ENCODE data around the gene ADAMTS5. TPM values are rescaled to one million over a fixed set of nuclear protein-coding genes. Genes with fewer than 3 reads are reported as not detected.

ADAMTS5 gene
- total and polyA plus RNA-seq, 2 of the 13 experiments (the other 11 are each of a cell fraction or from before 2014, with no cell fraction given) = not detected

DNA sequence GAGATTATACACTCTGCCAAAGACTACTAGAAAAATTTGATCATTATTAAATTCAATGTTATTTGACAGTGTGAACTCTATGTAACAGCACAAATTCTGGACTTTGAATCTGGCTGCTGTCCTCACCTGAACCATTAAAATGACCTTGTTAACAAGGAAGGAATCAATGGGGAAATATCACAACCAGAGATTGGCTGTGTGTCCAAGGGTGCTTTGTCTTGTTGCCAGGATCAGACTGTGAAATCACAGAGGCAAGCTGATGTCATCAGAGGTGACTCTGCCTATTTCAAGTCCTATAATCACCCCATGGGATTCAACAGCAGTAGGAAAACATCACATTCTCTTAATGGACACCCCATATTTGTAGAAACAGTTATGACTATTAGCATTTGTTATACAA, 46.8 kb downstream of the ADAMTS5 start:
- DNase-seq (ENCODE audit: low spot score) = no peak
- no peak for ATAC-seq
- POLR2A ChIA-PET = no interaction called here
- Histone ChIP-seq H3K4me2 (ENCODE audit: low read depth, low read length) (no peak overlapping the region), H3K9ac (ENCODE audit: insufficient read depth, low read depth, low read length) (no peak overlapping the region), H3K36me3 (replicated peaks in 1 of 2; ENCODE audit: control insufficient read depth in 1 of 2, insufficient read depth in 2 of 2, low read length in 2 of 2) (no peaks in the 10 kb centered on the region), H4K20me1 (ENCODE audit: insufficient read depth, low read length) (no peaks in the 10 kb centered on the region), H3K4me3 (replicated peaks in 1 of 3; ENCODE audit: insufficient read depth in 1 of 3, low read depth in 2 of 3, low read length in 3 of 3) (no peak overlapping the region), H3K9me3 (ENCODE audit: low read length) (peaks cover 83% of the 10 kb centered on the region), H3K79me2 (ENCODE audit: insufficient read depth, low read length) (no peaks in the 10 kb centered on the region), H3K27ac (ENCODE audit: extremely low read length, insufficient read depth, low read length) (no peak overlapping the region), H3K27me3 (ENCODE audit: control insufficient read depth in 1 of 2, insufficient read depth in 2 of 2, low read length in 2 of 2) (no peaks in the 10 kb centered on the region), H2AFZ (ENCODE audit: low read length) (no peak overlapping the region), H3K4me1 (ENCODE audit: insufficient read depth, low read length) (no peaks in the 10 kb centered on the region)
- FAIRE-seq = no peak
- CTCF ChIA-PET (ENCODE audit: low intra/inter-chr PET ratio, low total read pairs) = no interaction called here
- intact Hi-C loops (cut with micrococcal nuclease; ENCODE audit: unreplicated experiment) = no loop called here
- no TSS peak for BruUV-seq (replicated peaks)
- TF ChIP-seq CENPX (CRISPR knock-in tag; IDR thresholded peaks at IDR 0.05) (no peak), KLF12 (CRISPR knock-in tag; IDR thresholded peaks at IDR 0.05; ENCODE audit: borderline replicate concordance) (no peak), ZNF292 (CRISPR knock-in tag; IDR thresholded peaks at IDR 0.05; ENCODE audit: borderline replicate concordance, low read depth) (no peak), ZNF10 (CRISPR knock-in tag; IDR thresholded peaks at IDR 0.05; ENCODE audit: borderline replicate concordance, low read depth) (no peak), ZNF589 (CRISPR knock-in tag; conservative IDR thresholded peaks at IDR 0.05) (no peak), ZMYM3 (CRISPR knock-in tag; IDR thresholded peaks at IDR 0.05) (no peak)
- in situ Hi-C loops (cut with HindIII; ENCODE audit: extremely low pct_ligation_motif_present, low pct_unique_long_range_greater_than_20kb) = no loop called here

- DNase-seq (ENCODE audit: low spot score) (no peak), ATAC-seq (no peak), FAIRE-seq (no peak)
- intact Hi-C loops (cut with micrococcal nuclease; ENCODE audit: unreplicated experiment) (no loop called here), in situ Hi-C loops (cut with HindIII; ENCODE audit: extremely low pct_ligation_motif_present, low pct_unique_long_range_greater_than_20kb) (no loop called here)
- POLR2A ChIA-PET = no interaction called here
- CTCF ChIA-PET (ENCODE audit: low intra/inter-chr PET ratio, low total read pairs) = no interaction called here
- H3K27ac ChIP-seq (ENCODE audit: extremely low read length, insufficient read depth, low read length) = no peak overlapping the region
- no peak overlapping the region for H3K4me3 ChIP-seq (replicated peaks in 1 of 3; ENCODE audit: insufficient read depth in 1 of 3, low read depth in 2 of 3, low read length in 3 of 3)
- TF ChIP-seq CREB1 (IDR thresholded peaks at IDR 0.05) (peak; percentile 29; the same call in 1 of the 2 replicates), CREB1 (CRISPR knock-in tag; IDR thresholded peaks at IDR 0.05) (no peak), CHD2 (IDR thresholded peaks at IDR 0.05; ENCODE audit: low read depth, low read length) (no peak)
- no peaks in the 10 kb centered on the region for H3K79me2 ChIP-seq (ENCODE audit: insufficient read depth, low read length)
- H2AFZ ChIP-seq (ENCODE audit: low read length) = no peak overlapping the region
- no peaks in the 10 kb centered on the region for H3K4me1 ChIP-seq (ENCODE audit: insufficient read depth, low read length)
- WGBS (ENCODE audit: low lambda C conversion rate) = 12% methylated on average over 8 of the region's 8 CpGs
- H3K27me3 ChIP-seq (ENCODE audit: control insufficient read depth in 1 of 2, insufficient read depth in 2 of 2, low read length in 2 of 2) = no peaks in the 10 kb centered on the region
- BruUV-seq (replicated peaks) = no TSS peak
- H4K20me1 ChIP-seq (ENCODE audit: insufficient read depth, low read length) = no peaks in the 10 kb centered on the region
- no peak overlapping the region for H3K4me2 ChIP-seq (ENCODE audit: low read depth, low read length)
- H3K9me3 ChIP-seq (ENCODE audit: low read length) = peaks cover 83% of the 10 kb centered on the region
- H3K9ac ChIP-seq (ENCODE audit: insufficient read depth, low read depth, low read length) = no peak overlapping the region
- no peaks in the 10 kb centered on the region for H3K36me3 ChIP-seq (replicated peaks in 1 of 2; ENCODE audit: control insufficient read depth in 1 of 2, insufficient read depth in 2 of 2, low read length in 2 of 2)
Observed at GRCh38 chr21:26918323-26919079, 48.4 kb downstream of the ADAMTS5 start.

Data from HepG2 (cell line).